ENCODE measurements around the gene DGKH.

DNA sequence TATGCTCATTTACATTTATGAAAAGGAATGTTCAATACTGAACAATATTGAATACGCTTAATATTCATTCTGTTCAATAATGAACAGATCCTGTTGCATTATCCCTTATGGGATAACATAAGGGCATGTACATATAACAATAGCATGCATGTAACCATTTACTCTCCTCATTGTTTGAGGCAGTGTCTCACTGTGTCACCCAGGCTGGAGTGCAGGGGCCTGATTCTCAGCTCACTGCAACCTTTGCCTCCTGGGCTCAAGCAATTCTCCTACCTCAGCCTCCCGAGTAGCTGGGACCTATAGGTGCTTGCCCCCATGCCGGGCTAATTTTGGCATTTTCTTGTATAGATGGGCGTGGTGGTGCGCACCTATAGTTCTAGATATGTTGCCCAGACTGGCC is 4.8 kb upstream of the DGKH start:
- TF ChIP-seq CTCF (conservative IDR thresholded peaks at IDR 0.05 in 1 of 2, IDR thresholded peaks at IDR 0.05 in 1 of 2; ENCODE audit: extremely low read depth in 1 of 2, insufficient read depth in 1 of 2, low read depth in 1 of 2, low read length in 2 of 2) (no peak), EZH2 (IDR thresholded peaks at IDR 0.05; ENCODE audit: borderline replicate concordance, low read length) (no peak)
